ENCODE data around the gene RBAK. TPM values are rescaled to one million over a fixed set of nuclear protein-coding genes. Genes with fewer than 3 reads are reported as not detected.
"Not testable (repeated sequence)": the region's sequence is repeated elsewhere in the genome, so short reads cannot be mapped to it uniquely, and the experiment has no call there.

RBAK gene
- total RNA-seq, 1 experiment from 2014 or later = 24.5 TPM

- Histone ChIP-seq H3K4me1 (ENCODE audit: low read length) (no peaks in the 10 kb centered on the region), H3K79me2 (ENCODE audit: low read length) (no peaks in the 10 kb centered on the region), H3K27me3 (ENCODE audit: low read length) (no peaks in the 10 kb centered on the region), H3K4me3 (ENCODE audit: low read length) (no peak overlapping the region), H3K9me2 (replicated peaks; ENCODE audit: insufficient read depth, low read length) (no peaks in the 10 kb centered on the region), H3K4me2 (ENCODE audit: low read depth, low read length, poor library complexity, severe bottlenecking) (no peak overlapping the region), H3K9ac (ENCODE audit: low read length) (no peak overlapping the region), H4K20me1 (ENCODE audit: insufficient read depth, low read depth, low read length) (no peaks in the 10 kb centered on the region), H3K27ac (ENCODE audit: low read length) (no peak overlapping the region), H3K36me3 (ENCODE audit: insufficient read depth, low read length) (no peaks in the 10 kb centered on the region), H2AFZ (ENCODE audit: low read length) (no peak overlapping the region), H3K9me3 (ENCODE audit: low read length) (no peaks in the 10 kb centered on the region)
- DNase-seq = no peak
Measured at GRCh38 chr7:5036446-5036845, 9.2 kb upstream of the RBAK start.

GRCh38 chr7:5041047-5041446, 4.6 kb upstream of the RBAK start:
- no peak overlapping the region for H3K4me2 ChIP-seq (ENCODE audit: low read depth, low read length, poor library complexity, severe bottlenecking)
- DNase-seq = no peak
- H3K4me3 ChIP-seq (ENCODE audit: low read length) = no peak overlapping the region
- H2AFZ ChIP-seq (ENCODE audit: low read length) = no peak overlapping the region
- H3K9ac ChIP-seq (ENCODE audit: low read length) = no peak overlapping the region
- no peaks in the 10 kb centered on the region for H3K27me3 ChIP-seq (ENCODE audit: low read length)
- H3K36me3 ChIP-seq (ENCODE audit: insufficient read depth, low read length) = no peaks in the 10 kb centered on the region
- H3K4me1 ChIP-seq (ENCODE audit: low read length) = peaks cover 4% of the 10 kb centered on the region
- H3K79me2 ChIP-seq (ENCODE audit: low read length) = peaks cover 4% of the 10 kb centered on the region
- H3K27ac ChIP-seq (ENCODE audit: low read length) = no peak overlapping the region
- no peaks in the 10 kb centered on the region for H3K9me3 ChIP-seq (ENCODE audit: low read length)
- no peaks in the 10 kb centered on the region for H4K20me1 ChIP-seq (ENCODE audit: insufficient read depth, low read depth, low read length)
- no peaks in the 10 kb centered on the region for H3K9me2 ChIP-seq (replicated peaks; ENCODE audit: insufficient read depth, low read length)

GRCh38 chr7:5043661-5044060, 2.0 kb upstream of the RBAK start:
- Histone ChIP-seq H3K9me2 (replicated peaks; ENCODE audit: insufficient read depth, low read length) (no peaks in the 10 kb centered on the region), H3K27me3 (ENCODE audit: low read length) (no peaks in the 10 kb centered on the region), H3K79me2 (ENCODE audit: low read length) (peaks cover 18% of the 10 kb centered on the region), H3K9ac (ENCODE audit: low read length) (no peak overlapping the region), H2AFZ (ENCODE audit: low read length) (0 out of 2 replicates have a peak overlapping the region, but pooled peaks have one; percentile 42), H3K9me3 (ENCODE audit: low read length) (no peaks in the 10 kb centered on the region), H3K4me1 (ENCODE audit: low read length) (peaks cover 4% of the 10 kb centered on the region), H3K4me2 (ENCODE audit: low read depth, low read length, poor library complexity, severe bottlenecking) (no peak overlapping the region), H3K36me3 (ENCODE audit: insufficient read depth, low read length) (peaks cover 8% of the 10 kb centered on the region), H3K4me3 (ENCODE audit: low read length) (no peak overlapping the region), H3K27ac (ENCODE audit: low read length) (no peak overlapping the region), H4K20me1 (ENCODE audit: insufficient read depth, low read depth, low read length) (no peaks in the 10 kb centered on the region)
- DNase-seq = no peak

- H3K9me3 ChIP-seq (ENCODE audit: low read length); H3K4me1 ChIP-seq (ENCODE audit: low read length); H3K27ac ChIP-seq (ENCODE audit: low read length); DNase-seq; H4K20me1 ChIP-seq (ENCODE audit: insufficient read depth, low read depth, low read length); H3K27me3 ChIP-seq (ENCODE audit: low read length); H3K9me2 ChIP-seq (replicated peaks; ENCODE audit: insufficient read depth, low read length); H2AFZ ChIP-seq (ENCODE audit: low read length): not testable (repeated sequence)
- Histone ChIP-seq H3K9ac (ENCODE audit: low read length) (peak overlapping the region; percentile 96), H3K79me2 (ENCODE audit: low read length) (peaks cover 42% of the 10 kb centered on the region), H3K36me3 (ENCODE audit: insufficient read depth, low read length) (peaks cover 35% of the 10 kb centered on the region), H3K4me3 (ENCODE audit: low read length) (peak overlapping the region; percentile 93), H3K4me2 (ENCODE audit: low read depth, low read length, poor library complexity, severe bottlenecking) (peak overlapping the region; percentile 77)
Measured at GRCh38 chr7:5046397-5046732, 705 bp downstream of the RBAK start.

- not testable (repeated sequence) for H2AFZ ChIP-seq (ENCODE audit: low read length); H3K27me3 ChIP-seq (ENCODE audit: low read length); H3K9ac ChIP-seq (ENCODE audit: low read length); DNase-seq; H3K9me2 ChIP-seq (replicated peaks; ENCODE audit: insufficient read depth, low read length); H3K27ac ChIP-seq (ENCODE audit: low read length); H4K20me1 ChIP-seq (ENCODE audit: insufficient read depth, low read depth, low read length); H3K4me1 ChIP-seq (ENCODE audit: low read length)
- Histone ChIP-seq H3K36me3 (ENCODE audit: insufficient read depth, low read length) (peaks cover 42% of the 10 kb centered on the region), H3K9me3 (ENCODE audit: low read length) (peaks cover 11% of the 10 kb centered on the region), H3K4me3 (ENCODE audit: low read length) (peak overlapping the region; percentile 93; the same call in 1 of the 2 replicates), H3K4me2 (ENCODE audit: low read depth, low read length, poor library complexity, severe bottlenecking) (peak overlapping the region; percentile 77), H3K79me2 (ENCODE audit: low read length) (peaks cover 50% of the 10 kb centered on the region)
Measured at GRCh38 chr7:5047127-5047526, 1.5 kb downstream of the RBAK start.

- H3K36me3 ChIP-seq (ENCODE audit: insufficient read depth, low read length) = peaks cover 76% of the 10 kb centered on the region
- no peaks in the 10 kb centered on the region for H3K27me3 ChIP-seq (ENCODE audit: low read length)
- H3K79me2 ChIP-seq (ENCODE audit: low read length) = peaks cover 81% of the 10 kb centered on the region
Measured at GRCh38 chr7:5050676-5051075, 5.0 kb downstream of the RBAK start.

GRCh38 chr7:5051731-5052130, 6.1 kb downstream of the RBAK start:
- H3K9me3 ChIP-seq (ENCODE audit: low read length) = peaks cover 20% of the 10 kb centered on the region
- peaks cover 78% of the 10 kb centered on the region for H3K79me2 ChIP-seq (ENCODE audit: low read length)
- not testable (repeated sequence) for H3K4me2 ChIP-seq (ENCODE audit: low read depth, low read length, poor library complexity, severe bottlenecking); H3K4me3 ChIP-seq (ENCODE audit: low read length); H4K20me1 ChIP-seq (ENCODE audit: insufficient read depth, low read depth, low read length); H3K9ac ChIP-seq (ENCODE audit: low read length); H2AFZ ChIP-seq (ENCODE audit: low read length); H3K27me3 ChIP-seq (ENCODE audit: low read length); H3K4me1 ChIP-seq (ENCODE audit: low read length); H3K9me2 ChIP-seq (replicated peaks; ENCODE audit: insufficient read depth, low read length); H3K27ac ChIP-seq (ENCODE audit: low read length); DNase-seq
- H3K36me3 ChIP-seq (ENCODE audit: insufficient read depth, low read length) = peaks cover 86% of the 10 kb centered on the region

More at GRCh38 chr7:5050676-5051075, 5.0 kb downstream of the RBAK start:
- H3K9me2 ChIP-seq (replicated peaks; ENCODE audit: insufficient read depth, low read length) = no peaks in the 10 kb centered on the region
- no peak for DNase-seq
- H3K4me3 ChIP-seq (ENCODE audit: low read length) = no peak overlapping the region
- H3K9ac ChIP-seq (ENCODE audit: low read length) = no peak overlapping the region
- no peak overlapping the region for H3K4me2 ChIP-seq (ENCODE audit: low read depth, low read length, poor library complexity, severe bottlenecking)
- no peaks in the 10 kb centered on the region for H4K20me1 ChIP-seq (ENCODE audit: insufficient read depth, low read depth, low read length)
- H3K9me3 ChIP-seq (ENCODE audit: low read length) = peaks cover 19% of the 10 kb centered on the region
- no peak overlapping the region for H2AFZ ChIP-seq (ENCODE audit: low read length)
- no peak overlapping the region for H3K27ac ChIP-seq (ENCODE audit: low read length)
- no peaks in the 10 kb centered on the region for H3K4me1 ChIP-seq (ENCODE audit: low read length)

- Histone ChIP-seq H3K4me1 (ENCODE audit: low read length) (no peaks in the 10 kb centered on the region), H3K9me2 (replicated peaks; ENCODE audit: insufficient read depth, low read length) (no peaks in the 10 kb centered on the region), H3K4me3 (ENCODE audit: low read length) (no peak overlapping the region), H4K20me1 (ENCODE audit: insufficient read depth, low read depth, low read length) (no peaks in the 10 kb centered on the region), H3K4me2 (ENCODE audit: low read depth, low read length, poor library complexity, severe bottlenecking) (no peak overlapping the region), H3K27ac (ENCODE audit: low read length) (no peak overlapping the region), H3K36me3 (ENCODE audit: insufficient read depth, low read length) (peaks cover 93% of the 10 kb centered on the region), H3K9ac (ENCODE audit: low read length) (no peak overlapping the region), H3K79me2 (ENCODE audit: low read length) (peaks cover 69% of the 10 kb centered on the region), H2AFZ (ENCODE audit: low read length) (no peak overlapping the region), H3K27me3 (ENCODE audit: low read length) (no peaks in the 10 kb centered on the region), H3K9me3 (ENCODE audit: low read length) (peaks cover 23% of the 10 kb centered on the region)
- no peak for DNase-seq
Measured at GRCh38 chr7:5053175-5053574, 7.5 kb downstream of the RBAK start.

GRCh38 chr7:5063698-5064097, 18.0 kb downstream of the RBAK start:
- H2AFZ ChIP-seq (ENCODE audit: low read length) = no peak overlapping the region
- H3K4me2 ChIP-seq (ENCODE audit: low read depth, low read length, poor library complexity, severe bottlenecking) = no peak overlapping the region
- H3K27me3 ChIP-seq (ENCODE audit: low read length) = no peaks in the 10 kb centered on the region
- H3K79me2 ChIP-seq (ENCODE audit: low read length) = no peaks in the 10 kb centered on the region
- H3K9me3 ChIP-seq (ENCODE audit: low read length) = peaks cover 79% of the 10 kb centered on the region
- H3K4me3 ChIP-seq (ENCODE audit: low read length) = no peak overlapping the region
- no peak overlapping the region for H3K27ac ChIP-seq (ENCODE audit: low read length)
- no peaks in the 10 kb centered on the region for H3K9me2 ChIP-seq (replicated peaks; ENCODE audit: insufficient read depth, low read length)
- H4K20me1 ChIP-seq (ENCODE audit: insufficient read depth, low read depth, low read length) = no peaks in the 10 kb centered on the region
- no peak overlapping the region for H3K9ac ChIP-seq (ENCODE audit: low read length)
- no peaks in the 10 kb centered on the region for H3K4me1 ChIP-seq (ENCODE audit: low read length)
- no peak for DNase-seq
- H3K36me3 ChIP-seq (ENCODE audit: insufficient read depth, low read length) = peaks cover 95% of the 10 kb centered on the region
